Activated CD8-positive, alpha-beta memory T cell treated with anti-CD3 and anti-CD28 coated beads, Interleukin-2, amount 50 U/mL, for 4 hours (primary cell): Measurements from ENCODE around the gene PRRT1.
"Not testable (repeated sequence)": the region's sequence is repeated elsewhere in the genome, so short reads cannot be mapped to it uniquely, and the experiment has no call there.

Experiments
- DNase-seq: peaks from one replicate; pipeline ENCODE4 v3.0.0-alpha.2; 2020

PRRT1 gene

DNA sequence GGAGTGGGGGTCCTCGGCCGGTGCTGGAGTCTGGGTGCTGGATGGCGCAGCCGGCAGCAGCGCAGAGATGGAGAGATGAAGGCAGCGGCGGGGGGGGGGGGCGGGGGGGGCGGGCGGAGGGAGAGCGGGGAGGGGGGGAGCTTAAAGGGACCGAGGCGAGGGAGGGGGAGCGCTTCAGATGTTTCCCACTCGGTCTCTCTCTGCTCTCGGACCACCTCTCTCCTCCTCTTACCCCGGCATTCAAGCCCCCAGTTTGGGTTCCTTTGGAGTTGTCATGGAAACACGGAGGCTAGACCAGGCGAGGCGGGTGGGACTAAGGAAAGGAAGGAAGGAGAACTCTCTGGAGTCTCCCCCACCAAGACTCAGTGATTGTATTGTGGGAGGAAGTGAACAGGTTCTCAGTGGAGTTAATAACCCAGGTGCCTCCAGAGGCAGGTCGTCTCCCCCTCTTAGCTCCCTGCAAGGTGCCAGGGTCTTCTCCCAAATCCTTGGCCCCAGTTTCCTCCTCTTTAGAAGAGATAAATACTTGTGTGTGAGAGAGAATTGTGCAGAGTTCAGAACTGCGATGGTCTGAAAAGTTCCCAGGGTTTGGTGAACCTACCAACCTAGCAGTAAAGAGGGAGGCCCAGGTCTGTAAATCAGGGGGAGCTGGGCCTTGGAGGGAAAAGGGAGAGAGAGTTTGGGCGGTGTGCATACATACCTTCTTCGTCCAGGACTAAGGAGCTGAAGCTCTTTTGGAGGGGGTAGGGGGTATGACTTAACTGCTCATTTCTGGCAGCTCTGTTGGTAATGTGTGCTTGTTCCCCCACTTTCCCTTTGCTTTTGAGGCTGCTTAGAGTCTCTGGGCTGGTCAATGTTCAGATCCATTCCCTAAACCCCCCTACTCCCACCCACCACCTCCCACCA is at the start of gene PRRT1:
PRRT1 (minus strand) TSS at position 77 of the 906 bp plus-strand sequence. CDS start 112 bp downstream, outside the sequence.
- no peak for DNase-seq

DNA sequence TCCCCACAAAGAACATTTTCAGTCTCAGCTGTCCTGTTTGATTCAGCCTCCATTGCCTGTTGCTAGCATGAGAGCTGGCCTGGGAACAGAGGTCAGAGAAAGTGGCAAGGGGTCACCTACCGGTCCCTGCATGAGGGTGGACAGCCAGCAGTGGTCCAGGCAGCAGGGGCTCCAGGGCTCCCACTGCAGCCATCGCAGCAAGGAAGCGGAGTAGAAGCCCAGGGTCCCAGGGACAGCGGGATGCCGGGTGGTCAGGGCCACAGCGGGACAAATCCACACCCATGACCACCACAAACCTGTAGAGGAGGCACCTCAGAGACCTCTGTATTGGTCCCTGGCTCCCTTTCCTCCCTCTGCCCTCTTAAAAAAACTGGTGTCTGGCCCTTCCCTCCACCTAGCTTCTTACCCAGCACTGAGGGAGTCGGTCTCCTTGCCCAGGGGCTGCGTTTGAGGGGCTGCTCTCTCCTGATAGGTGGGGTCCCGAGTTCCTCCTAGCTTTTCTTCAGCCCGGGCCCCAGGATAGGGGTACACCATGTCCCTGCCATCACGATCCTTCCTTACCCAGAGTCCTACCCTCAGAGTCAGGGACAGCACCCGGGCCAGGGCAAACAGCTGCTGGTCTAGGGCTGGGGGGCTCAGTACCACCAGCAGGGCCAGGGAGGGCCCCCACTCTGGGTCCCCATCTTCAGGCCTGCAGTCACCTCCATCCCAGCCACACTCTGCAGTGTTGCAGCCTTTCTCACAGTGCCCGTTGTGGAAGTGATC is 49.2 kb upstream of the PRRT1 start:
- no peak for DNase-seq

DNA sequence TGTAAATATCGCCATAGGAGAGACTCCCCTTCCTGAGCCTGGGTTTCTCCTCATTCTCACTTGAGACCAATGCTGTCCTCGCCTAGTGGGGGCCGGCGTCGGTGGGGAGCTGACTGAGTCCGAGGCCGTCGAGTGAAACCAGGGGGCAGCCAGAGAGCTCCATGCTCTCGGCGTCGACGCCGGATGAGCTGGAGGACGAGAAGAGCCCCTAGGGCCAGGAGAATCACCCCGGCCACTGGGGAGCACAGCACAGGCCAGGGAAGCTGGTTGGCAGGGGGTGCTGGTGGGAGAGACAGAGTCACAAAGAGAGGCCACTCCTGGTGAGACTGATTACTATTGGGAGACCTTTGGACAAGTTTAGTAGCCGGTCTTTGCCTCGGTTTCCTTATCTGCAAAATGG is 47.1 kb upstream of the PRRT1 start:
- DNase-seq = no peak

DNA sequence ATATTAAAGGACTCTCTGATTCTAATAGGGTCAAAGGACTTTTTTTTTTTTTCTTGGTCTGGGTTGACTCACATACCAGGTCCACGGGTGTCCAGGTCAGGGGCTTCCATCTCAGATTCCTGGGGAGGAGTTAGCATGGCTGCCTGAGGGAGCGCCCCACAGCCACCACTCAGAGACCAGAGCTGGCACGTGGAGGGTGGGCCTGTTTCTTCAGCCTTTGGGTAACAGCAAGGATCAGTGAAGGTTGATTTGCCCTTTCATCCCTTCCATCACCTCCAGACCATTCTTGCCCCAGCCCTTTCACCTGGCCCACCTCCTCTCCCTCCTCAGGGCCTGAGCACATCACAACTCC is 46.6 kb upstream of the PRRT1 start:
- no peak for DNase-seq

DNA sequence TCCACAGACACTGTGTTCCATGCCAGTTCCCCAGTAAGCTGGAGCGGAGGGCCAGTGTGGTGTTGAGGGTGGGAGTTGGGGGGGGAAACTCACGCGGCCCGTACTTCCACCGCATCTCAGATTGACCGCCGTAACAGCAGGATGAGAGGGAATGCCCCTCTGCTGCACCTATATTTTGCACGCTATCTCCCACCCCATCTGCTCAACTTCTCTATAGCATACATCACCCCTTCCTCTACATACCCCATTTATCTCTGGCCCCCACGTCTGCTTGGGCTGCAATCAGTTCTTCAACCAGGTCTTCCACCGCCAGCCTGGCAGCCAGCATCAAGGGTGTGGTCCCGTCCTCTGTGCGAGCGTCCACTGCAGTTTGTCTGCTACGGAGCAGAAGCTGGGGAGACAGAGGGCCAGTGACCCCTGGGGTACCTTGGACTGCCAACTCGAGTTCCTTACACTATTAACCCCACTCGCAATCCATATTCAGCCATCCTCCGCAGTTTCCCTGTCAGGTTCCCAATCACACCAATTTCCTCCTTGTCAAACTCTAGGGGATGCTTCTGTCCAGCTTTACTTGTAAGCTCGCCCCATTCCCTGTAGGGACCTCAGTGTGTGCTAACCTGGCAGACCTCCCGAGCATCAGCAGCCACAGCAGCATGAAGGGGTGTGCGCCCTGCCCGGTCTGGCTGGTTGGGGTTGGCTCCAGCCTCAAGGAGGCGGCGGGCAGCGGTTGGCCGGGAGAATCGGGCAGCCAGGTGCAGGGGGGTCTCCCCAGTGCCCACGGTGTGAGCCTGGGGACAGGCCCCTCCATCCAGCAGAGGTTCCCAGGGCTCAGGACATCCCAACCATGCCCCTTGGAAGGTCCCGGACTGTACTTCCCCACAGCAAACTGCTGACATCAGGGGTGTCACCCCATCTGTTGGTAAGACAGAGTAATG is 45.2 kb upstream of the PRRT1 start:
- DNase-seq = no peak

DNA sequence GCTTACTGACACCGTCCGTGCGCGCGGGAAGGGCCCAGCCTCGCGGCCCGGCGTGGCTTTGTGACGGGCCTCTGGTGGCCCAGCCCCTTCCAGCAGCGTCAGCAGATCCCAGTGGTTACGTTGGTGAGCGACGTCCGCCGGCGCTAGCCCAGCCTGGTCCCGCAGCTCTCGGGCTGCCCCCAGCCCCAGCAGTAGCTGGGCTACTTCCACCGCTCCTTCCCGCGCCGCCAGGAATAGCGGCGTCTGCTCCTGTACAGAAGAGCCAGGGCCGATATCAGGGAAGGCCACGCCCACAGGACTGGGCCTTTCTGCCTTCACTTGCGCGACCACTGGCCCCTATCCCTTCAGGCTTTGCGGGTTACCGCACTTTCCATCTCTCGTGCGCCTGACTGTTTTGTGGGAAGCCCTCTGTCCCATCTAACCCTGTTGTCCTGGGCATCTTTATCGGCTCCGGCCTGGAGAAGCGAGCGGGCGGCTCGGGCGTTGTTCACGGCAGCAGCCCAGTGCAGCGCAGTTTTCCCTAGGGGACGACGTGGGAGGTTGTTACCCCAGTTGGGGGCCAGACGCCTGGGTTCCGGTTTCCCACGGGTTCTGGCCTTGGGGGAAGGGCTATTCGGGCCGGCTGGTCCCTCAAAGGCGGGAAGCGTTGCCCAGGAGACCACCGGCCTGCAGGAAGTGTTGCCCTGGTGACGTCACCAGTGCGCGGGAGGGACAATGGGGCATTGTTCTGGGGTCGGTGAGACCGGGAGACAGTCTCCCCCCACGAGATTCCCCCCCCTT is 44.4 kb upstream of the PRRT1 start:
- peak; percentile 59 for DNase-seq

DNA sequence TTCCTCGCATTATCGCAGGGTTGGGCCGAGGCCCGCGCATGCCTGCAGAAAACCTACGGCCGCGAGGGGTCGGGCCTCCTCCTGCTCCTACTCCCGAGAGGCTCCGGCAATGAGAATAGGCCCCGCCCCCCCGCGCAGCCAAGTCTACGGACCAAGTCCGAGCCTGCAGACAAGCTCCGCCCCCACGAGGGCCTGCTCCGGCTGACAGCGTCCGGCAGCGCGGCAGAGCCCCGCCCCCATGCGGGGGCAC is 43.8 kb upstream of the PRRT1 start:
- peak; percentile 100 for DNase-seq

DNA sequence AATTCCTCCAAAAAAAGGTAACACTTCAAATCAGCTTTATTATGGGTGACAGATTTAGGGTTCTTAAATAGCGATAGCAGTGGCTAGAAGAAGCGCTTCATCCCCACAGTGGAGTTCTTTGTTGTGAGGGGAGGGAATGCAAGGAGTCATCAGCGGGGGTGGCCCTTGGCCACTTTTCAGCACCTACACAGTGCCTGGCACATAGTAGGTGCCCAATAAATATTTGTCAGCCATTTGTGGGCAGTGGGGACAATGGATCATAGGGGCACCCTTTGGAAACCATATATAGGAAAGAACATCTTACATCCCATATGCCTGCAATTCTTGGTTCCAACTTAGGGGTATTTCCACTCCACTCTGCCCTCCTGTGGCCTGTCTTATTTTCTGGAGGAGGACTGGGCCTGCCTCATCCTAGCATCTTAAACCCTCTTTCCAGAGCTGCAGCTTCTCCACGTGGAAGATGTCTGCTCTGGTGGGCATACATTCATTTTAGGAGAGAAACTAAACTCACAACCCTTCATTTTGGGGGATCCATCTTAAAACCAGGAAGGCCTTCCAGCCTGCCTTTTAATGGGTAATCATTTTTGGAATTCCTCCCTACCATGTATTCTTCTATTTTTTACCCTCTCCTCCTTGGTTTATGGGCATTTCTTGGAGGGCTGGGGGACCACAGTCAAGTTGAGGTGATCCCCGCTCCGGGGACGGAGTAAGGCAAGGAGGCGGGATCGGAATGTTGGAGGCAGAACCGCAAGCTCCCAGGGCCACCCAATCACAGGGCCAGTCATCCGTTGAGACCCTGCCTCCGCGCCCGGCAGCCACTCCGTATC is 43.3 kb upstream of the PRRT1 start:
- no peak for DNase-seq

DNA sequence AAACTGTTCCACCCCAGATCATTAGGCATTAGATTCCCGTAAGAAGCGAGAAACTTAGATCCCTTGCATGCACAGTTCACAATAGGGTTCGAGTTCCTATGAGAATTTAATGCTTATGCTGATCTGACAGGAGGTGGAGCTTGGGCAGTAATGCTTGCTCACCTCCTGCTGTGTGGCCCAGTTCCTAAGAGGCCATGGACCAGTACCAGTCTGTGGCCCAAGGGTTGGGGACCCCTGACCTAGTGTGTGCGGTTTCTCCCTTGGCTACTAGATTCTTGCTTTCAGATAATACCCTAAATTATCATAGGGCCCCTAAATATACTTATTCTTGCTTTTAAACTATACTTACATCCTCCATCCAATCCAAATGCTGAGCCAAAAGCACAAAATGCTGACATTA is 42.6 kb upstream of the PRRT1 start:
- no peak for DNase-seq

DNA sequence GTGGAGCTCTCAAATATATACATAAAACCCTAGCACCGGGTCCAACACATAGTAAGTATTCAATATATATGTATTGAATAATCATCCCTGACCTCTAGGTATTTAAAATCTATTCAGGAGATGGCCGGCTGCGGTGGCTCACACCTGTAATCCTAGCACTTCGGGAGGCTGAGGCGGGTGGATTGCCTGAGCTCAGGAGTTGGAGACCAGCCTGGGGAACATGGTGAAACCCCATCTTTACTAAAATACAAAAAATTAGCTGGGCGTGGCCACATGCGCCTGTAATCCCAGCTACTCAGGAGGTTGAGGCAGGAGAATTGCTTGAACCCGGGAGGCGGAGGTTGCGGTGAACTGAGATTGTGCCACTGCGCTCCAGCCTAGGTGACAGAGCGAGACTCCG is 41.4 kb upstream of the PRRT1 start:
- DNase-seq = not testable (repeated sequence)

DNA sequence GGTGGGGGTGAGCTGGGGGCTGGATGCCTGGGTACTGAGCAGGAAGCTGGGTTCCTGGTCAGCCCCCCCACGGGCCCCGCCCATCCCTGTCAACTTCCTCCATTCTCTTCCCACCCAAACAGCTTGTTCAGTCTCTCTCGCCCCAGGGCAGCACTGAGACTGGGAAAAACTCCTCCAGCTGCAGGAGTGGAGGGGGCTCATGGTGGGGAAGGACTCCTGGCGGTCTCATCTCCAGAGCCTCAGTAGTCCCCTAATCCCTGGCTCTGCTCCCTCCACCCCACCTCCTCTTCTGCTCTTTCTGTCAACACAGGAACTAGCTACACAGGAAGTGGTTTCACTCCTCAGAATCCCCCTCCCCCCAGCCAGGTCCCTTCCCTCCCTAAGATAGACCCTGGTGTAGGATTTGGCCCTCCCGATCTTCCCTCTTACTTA is 40.9 kb upstream of the PRRT1 start, which contains the start of gene GPSM3:
GPSM3 (minus strand) TSS at position 36 of the 432 bp plus-strand sequence. CDS start 130 bp downstream, outside the sequence.
- peak; percentile 55 for DNase-seq

DNA sequence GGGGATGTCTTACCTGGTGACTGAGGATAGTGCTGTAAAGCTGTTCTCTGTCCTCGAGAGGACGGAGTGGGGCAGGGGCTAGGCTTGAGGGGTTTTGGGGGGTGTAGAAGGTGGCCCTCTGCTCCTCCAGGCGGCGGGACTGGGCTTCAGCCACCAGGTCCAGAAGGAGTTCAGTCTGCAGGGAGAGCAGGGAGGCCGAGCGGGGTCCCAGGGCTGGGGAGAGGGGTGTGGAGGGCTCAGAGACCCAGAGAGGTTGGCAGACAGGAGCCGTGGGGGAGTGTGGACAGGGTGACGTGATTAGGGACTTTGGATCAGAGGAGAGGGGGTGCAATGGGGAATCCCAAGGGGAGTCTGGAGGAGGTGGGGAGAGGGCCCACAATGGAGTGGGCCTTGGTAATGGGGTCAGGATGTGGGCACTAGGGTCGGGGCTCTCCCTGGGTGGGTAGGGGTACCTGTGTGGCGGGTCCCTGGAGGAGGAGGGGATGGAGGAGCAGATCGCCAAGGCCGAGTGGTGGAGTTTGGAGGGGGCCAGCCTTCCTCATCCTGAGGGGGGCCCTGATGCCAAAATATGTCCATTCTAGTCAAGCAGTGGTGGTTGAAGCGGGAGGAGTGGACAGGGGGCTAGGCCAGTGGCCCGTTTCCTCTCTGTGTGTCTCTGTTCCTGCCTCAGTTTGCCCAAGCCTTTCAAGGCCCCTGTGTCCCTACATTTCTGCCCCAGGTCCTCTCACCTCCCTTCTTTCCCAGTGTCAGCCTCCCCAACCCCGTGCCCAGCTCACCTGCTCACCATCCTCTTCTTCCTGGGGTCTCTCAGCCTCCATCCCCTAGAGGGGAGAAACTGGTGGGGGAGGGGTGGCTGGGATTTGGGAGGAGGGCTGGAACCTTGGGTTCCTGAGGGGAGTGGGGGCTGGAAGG is 40.2 kb upstream of the PRRT1 start:
- no peak for DNase-seq

DNA sequence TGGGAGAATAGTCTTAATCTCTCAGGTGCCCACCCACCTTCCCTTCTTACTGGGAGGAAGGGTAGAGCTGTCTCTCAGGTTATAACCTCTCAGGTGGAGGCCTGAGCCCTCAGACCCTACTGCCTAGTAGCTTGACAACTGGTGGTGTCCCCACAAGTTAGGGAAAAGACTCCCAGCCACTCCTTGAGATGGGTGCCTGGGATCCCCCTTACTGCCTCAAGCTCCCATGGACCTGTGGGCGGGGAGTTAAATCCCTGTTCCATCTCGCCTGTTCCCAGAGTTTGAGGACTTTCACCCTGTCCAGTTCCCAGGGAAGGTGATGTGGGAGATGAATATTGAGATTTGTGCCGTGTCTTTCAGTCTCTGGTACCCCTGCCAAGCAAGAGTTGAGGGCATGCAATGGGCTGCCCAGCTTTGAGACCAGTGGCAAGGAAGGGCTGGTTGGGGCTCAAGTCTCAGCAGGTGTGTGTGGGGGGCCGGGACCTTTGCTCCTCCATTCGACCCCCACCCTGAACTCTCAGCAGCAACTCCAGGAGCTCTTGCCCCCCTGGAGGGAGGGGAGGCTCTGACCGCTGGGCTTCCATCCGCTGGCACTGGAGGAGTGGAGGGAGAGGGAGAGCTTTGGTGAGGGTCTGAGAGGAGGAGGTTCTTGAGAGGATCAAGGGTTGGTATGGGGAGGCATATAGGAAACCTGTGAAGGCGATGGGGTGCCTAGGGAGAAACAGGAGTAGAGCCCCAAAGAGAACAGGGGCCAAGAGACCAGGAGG is 39.4 kb upstream of the PRRT1 start:
- DNase-seq = no peak

DNA sequence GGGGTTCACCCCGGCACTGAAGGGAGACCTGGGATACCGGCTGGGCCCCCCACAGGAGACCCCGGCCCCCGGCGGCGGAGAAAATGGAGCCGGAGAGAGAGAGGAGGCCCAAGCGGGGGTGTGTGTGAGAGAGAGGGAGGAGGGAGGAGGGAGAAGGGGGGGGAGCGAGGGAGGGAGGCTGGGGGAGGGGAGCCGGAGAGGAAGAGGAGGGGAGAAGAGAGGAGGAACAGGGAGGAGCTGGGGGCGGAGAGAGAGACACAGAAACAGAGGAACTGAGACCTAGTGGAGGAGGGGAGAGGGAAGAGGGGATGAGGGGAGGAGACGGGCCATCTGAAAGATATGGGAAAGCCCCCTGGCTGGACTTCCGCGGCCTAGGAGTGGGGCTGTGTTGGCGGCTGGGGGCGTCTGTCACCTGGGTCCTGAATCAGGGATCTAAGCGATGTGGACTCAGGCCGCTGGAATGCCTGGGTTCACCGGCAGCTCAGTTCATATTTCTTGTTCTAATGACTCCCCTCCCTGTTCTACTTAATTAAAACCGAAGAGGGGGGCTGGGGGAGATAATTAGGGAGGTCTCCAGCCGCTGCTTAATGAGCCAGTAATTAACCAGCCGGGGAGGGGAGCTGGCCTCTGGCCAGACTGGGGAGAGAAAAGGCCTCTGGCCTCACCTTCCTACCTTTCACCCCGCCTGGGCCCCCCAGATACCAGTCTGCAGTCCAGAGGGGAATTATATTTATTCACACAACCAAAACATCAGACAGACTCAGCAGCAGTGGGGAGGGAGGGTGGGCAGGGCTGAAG is 38.5 kb upstream of the PRRT1 start, which contains the start of gene PBX2:
PBX2 (minus strand) TSS at position 149 of the 798 bp plus-strand sequence. CDS start 287 bp downstream, outside the sequence.
- DNase-seq = peak; percentile 83

DNA sequence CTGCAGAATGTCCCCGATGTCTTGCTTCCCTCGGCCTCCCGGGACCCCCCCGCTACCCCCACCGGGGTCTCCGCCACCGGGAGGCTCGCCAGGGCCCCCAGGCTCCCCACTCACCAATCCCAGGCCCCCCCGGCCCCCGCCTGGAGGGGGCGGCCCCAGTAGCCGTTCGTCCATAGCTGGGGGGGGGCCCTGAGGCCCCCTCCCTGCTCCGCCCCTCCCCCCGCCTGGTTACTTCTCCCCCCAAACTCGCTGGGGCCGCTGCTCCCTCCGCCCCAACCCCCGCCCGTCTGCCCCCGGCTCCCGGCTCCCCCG is 38.0 kb upstream of the PRRT1 start:
- DNase-seq = no peak

DNA sequence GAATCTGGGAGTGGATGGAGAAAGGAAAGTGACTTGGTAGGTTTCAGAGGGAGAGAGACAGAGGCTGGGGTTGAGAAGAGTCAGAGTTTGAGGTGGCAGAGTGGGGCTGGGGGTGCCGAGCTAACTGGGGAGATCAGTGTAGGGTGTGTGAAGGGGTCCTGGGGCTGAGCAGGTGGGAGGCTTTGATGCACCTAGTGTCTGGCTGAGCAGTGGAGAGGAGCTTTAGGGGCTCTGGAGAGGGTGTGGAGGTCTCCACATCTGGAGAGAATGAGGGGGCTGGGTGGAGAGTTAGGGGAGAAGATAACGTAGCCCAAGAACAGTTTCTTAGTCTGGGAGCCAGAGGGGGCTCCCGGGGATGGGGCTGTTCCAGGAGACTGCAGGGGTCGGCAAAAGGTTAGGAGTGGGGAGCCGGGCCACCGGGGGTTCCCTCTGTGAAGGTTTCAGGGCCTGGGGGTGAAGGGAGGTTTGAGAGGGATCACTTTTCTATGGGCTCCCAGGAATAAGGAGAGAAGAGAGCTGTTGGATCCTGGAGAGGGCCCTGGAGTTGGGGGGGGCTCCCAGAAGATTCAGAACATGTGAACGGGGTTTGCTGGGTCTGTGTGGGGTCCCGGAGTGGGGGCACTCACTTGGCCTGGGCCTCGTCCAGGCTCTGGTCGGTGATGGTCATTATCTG is 37.5 kb upstream of the PRRT1 start:
- no peak for DNase-seq

DNA sequence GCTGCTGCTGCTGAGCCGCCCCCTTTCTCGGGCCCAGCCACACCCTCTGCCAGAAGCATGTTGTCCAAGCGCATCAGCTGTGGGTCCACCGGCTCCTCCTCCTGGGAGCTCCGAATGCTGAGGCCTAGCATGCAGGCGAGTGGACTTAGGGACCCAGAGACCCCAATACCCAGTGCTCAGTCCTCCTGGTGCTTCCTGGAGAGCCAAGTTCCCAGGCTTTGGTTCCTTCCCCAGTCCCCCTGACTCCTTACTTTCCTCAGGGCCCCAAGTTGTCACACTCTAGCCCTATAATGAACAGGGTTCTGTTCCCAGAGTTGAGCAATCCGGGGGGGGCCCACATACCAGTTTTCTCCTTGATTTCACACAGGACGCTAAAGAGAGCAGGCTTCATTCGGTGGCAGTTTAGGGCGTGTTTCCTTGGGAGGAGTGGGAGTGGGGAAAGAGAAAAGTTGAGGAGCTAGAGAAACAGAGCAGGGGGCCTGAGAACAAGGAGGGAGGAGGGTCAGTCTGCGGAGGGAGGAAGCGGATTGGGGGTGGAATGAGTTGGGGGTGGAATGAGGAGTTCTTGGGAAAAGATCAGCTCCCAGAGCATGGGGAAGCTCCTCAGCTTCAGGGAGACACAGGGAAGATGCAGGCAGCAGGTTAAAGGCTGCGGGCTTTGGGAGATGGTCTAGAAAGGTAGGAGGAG is 36.8 kb upstream of the PRRT1 start:
- DNase-seq = no peak
